SK-N-SH treated with all-trans-retinoic acid at 6 μM for 48 hours (cell line): ENCODE data around the gene ZBTB40.

ENCODE experiments used
- ZFP3 ChIP-seq: fragments of 250-450 bp; sonication (Bioruptor Pico); IDR thresholded peaks from 2 replicates; pipeline ENCODE4 v1.5.0; 2020; ENCODE audit warnings: mild to moderate bottlenecking, moderate library complexity
- ZFP30 ChIP-seq: fragments of 450-650 bp; formaldehyde crosslinking; IDR thresholded peaks from 2 replicates; pipeline ENCODE4 v1.5.0; 2022; ENCODE audit warnings: mild to moderate bottlenecking, moderate library complexity
- ZNF8 ChIP-seq: fragments of 450-650 bp; formaldehyde crosslinking; IDR thresholded peaks from 2 replicates; pipeline ENCODE4 v1.5.0; 2020; ENCODE audit warnings: mild to moderate bottlenecking, moderate library complexity
- TF ChIP-seq, protein P1 (sequence below): fragments of 250-450 bp; sonication (Bioruptor Pico); IDR thresholded peaks from 2 replicates; pipeline ENCODE4 v1.5.1; 2020; ENCODE audit warnings: low read depth, mild to moderate bottlenecking, moderate library complexity

GRCh38 chr1:22489823-22490222 lies 38.2 kb downstream of the ZBTB40 start:
- TF ChIP-seq ZNF8 (CRISPR knock-in tag) (no peak), ZFP3 (no peak), ZFP30 (CRISPR knock-in tag) (no peak)
- TF ChIP-seq, protein P1, sequence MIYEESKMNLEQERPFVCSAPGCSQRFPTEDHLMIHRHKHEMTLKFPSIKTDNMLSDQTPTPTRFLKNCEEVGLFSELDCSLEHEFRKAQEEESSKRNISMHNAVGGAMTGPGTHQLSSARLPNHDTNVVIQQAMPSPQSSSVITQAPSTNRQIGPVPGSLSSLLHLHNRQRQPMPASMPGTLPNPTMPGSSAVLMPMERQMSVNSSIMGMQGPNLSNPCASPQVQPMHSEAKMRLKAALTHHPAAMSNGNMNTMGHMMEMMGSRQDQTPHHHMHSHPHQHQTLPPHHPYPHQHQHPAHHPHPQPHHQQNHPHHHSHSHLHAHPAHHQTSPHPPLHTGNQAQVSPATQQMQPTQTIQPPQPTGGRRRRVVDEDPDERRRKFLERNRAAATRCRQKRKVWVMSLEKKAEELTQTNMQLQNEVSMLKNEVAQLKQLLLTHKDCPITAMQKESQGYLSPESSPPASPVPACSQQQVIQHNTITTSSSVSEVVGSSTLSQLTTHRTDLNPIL (CRISPR knock-in tag): no peak
